Pancreas (tissue), 10 donors: ENCODE results near the gene PCDHB11. TPM values are rescaled to one million over a fixed set of nuclear protein-coding genes. Genes with fewer than 3 reads are reported as not detected.
"Not testable (repeated sequence)": the region's sequence is repeated elsewhere in the genome, so short reads cannot be mapped to it uniquely, and the experiment has no call there.

Source experiments
- ATAC-seq, 4 donors: fragments of 200-7000 bp; cut with Tn5 transposase; one replicate each; pipeline versions ENCODE4 v1.8.0 to v1.9.1; 2020; ENCODE audit warnings: mild to moderate bottlenecking in 4 of 4, moderate library complexity in 4 of 4
- DNase-seq, 6 donors: peaks; one replicate each; pipeline ENCODE4 v3.0.0-alpha.2; 2020
- FAIRE-seq: peaks from 2 replicates; lab custom pipeline; 2012; peaks lifted over from hg19 to GRCh38; lab: Jason Lieb, UNC
- H3K27ac ChIP-seq, 4 donors: fragments of 200-600 bp; sonication (generic); 1 replicate in 3 of 4; 2 replicates in 1 of 4; pipeline versions ENCODE4 v1.5.0 to v1.8.0; 2020
- H3K27me3 ChIP-seq, 4 donors: fragments of 200-600 bp; one replicate each; pipeline ENCODE4 v1.8.0; 2021
- H3K36me3 ChIP-seq, 3 donors: fragments of 200-600 bp; sonication (generic) in 1 of 3; one replicate each; pipeline versions ENCODE4 v1.5.0 to v1.8.0; 2020 to 2021
- H3K4me1 ChIP-seq, 3 donors: fragments of 200-600 bp; one replicate each; pipeline ENCODE4 v1.8.0; 2021
- H3K4me3 ChIP-seq, 4 donors: fragments of 200-600 bp; sonication (generic) in 2 of 4; one replicate each; pipeline versions ENCODE4 v1.5.0 to v1.8.0; 2020 to 2021
- H3K9me3 ChIP-seq, 4 donors: fragments of 200-600 bp; one replicate each; pipeline ENCODE4 v1.8.0; 2021
- WGBS, 2 donors: extraction: QIAGEN DNeasy Blood & Tissue Kit; methylation state at CpG; one replicate each; pipeline ENCODE4 v1.1.7; 2013; 5-methylcytosine and 5-hydroxymethylcytosine counted together
- intact Hi-C, 3 donors: fragments of 100-400 bp; cut with DNase I; formaldehyde crosslinking; loops; one replicate each; pipeline versions ENCODE4 v1.11.1 to v1.14.2; 2022
- polyA plus RNA-seq, 2 donors: library from polyadenylated mRNA; stranded (reverse); fragments of 200-250 nt; gene quantifications; one replicate each; pipeline ENCODE4 v1.2.3, GENCODE V29; 2013
- total RNA-seq, 6 donors: library from RNA; stranded (reverse); fragmentation: NEBNext Ultra II Directional in 4 of 6; extraction: Animal tissue kit (Norgen Biotek cat#: 25700) in 4 of 6; gene quantifications; one replicate each; pipeline versions ENCODE4 v1.2.1 to v1.2.4, GENCODE V29; 2021 to 2023
- TF ChIP-seq, protein P1 (sequence below), 4 donors: fragments of 200-600 bp; sonication (generic) in 3 of 4; IDR thresholded peaks; one replicate each; pipeline versions ENCODE4 v1.5.0 to v1.8.0; 2021; ENCODE audit warnings: antibody characterized with exemption in 4 of 4
- donor health status: healthy with polysubstance abuse.
- donor health status: DM: no; HTN: no; CAD: no; lungs with moderate emphysema.
- donor health status: DM: no; HTN: no; CAD: no.
- donor health status: control.
- donor health status: control.
- donor health status: Bipolar disorder and iron deficiency.
- donor health status: DM: yes; HTN: yes; CAD: no.
- donor health status: DM: no; HTN: no; CAD: no.
- donor health status: DM: no; HTN: no; CAD: no.
- donor health status: DM: yes; HTN: yes; CAD: no.

Gene PCDHB11
- total and polyA plus RNA-seq, 8 donors = 0.72 to 9.0 (median 3.9) TPM

- Histone ChIP-seq H3K36me3 (no peaks in the 10 kb centered on the region), H3K27me3 (no peaks in the 10 kb centered on the region), H3K4me1 (no peaks in the 10 kb centered on the region), H3K9me3 (peaks cover 0 to 14% (median 5%) of the 10 kb centered on the region in 4 donors), H3K27ac (no peak overlapping the region), H3K4me3 (no peak overlapping the region)
- ATAC-seq (no peak), FAIRE-seq (no peak), DNase-seq (no peak)
- WGBS, 2 donors = 16 to 19% methylated on average over 39 to 43 of the region's 43 CpGs
- TF ChIP-seq, protein P1, sequence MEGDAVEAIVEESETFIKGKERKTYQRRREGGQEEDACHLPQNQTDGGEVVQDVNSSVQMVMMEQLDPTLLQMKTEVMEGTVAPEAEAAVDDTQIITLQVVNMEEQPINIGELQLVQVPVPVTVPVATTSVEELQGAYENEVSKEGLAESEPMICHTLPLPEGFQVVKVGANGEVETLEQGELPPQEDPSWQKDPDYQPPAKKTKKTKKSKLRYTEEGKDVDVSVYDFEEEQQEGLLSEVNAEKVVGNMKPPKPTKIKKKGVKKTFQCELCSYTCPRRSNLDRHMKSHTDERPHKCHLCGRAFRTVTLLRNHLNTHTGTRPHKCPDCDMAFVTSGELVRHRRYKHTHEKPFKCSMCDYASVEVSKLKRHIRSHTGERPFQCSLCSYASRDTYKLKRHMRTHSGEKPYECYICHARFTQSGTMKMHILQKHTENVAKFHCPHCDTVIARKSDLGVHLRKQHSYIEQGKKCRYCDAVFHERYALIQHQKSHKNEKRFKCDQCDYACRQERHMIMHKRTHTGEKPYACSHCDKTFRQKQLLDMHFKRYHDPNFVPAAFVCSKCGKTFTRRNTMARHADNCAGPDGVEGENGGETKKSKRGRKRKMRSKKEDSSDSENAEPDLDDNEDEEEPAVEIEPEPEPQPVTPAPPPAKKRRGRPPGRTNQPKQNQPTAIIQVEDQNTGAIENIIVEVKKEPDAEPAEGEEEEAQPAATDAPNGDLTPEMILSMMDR (IDR thresholded peaks at IDR 0.05) = no peak
- intact Hi-C loops = no loop called here
These were observed 42.1 kb downstream of the PCDHB11 start for GRCh38 chr5:141241496-141241895.

DNA sequence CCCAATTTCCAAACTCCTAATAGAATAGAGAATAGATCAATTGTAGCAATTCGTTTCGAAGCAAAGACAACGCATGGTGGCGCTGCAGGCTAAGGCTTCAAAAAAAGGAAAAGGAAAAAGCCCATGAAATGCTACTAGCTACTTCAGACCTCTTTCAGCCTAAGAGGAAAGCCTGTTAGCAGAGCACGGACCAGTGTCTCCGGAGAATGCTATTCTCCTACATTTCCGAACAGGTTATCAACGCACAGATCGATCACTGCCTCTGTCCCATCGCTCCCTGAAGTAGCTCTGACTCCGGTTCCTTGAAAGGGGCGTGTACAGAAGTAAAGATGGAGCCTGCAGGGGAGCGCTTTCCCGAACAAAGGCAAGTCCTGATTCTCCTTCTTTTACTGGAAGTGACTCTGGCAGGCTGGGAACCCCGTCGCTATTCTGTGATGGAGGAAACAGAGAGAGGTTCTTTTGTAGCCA is 45.9 kb downstream of the PCDHB11 start, which contains the start of gene PCDHB15:
PCDHB15 (plus strand) TSS at position 146 of the 468 bp plus-strand sequence; CDS start at position 330, 184 bp downstream.
- H3K4me1 ChIP-seq = no peaks in the 10 kb centered on the region
- peaks cover 0 to 14% (median 0%) of the 10 kb centered on the region in 4 donors for H3K9me3 ChIP-seq
- H3K27me3 ChIP-seq = no peaks in the 10 kb centered on the region
- FAIRE-seq (no peak), DNase-seq (peak in 2 of 6 donors; percentile 34 to 56), ATAC-seq (peak in 2 of 4 donors; percentile 45 to 66)
- intact Hi-C loops = no loop called here
- no peak within 1 kb of the TSS for H3K27ac ChIP-seq
- peak within 1 kb of the TSS in 2 of 4 donors; percentile 1 to 26 for H3K4me3 ChIP-seq
- TF ChIP-seq, protein P1 (IDR thresholded peaks at IDR 0.05) = no peak
- no peaks in the 10 kb centered on the region for H3K36me3 ChIP-seq
- WGBS, 2 donors = 5% methylated on average over 16 of the region's 16 CpGs

GRCh38 chr5:141246971-141247370 is 47.5 kb downstream of the PCDHB11 start:
- intact Hi-C loops, ATAC-seq, H3K27ac ChIP-seq, H3K4me3 ChIP-seq, H3K27me3 ChIP-seq, FAIRE-seq, H3K9me3 ChIP-seq, H3K4me1 ChIP-seq, DNase-seq, H3K36me3 ChIP-seq: not testable (repeated sequence)
- 35 to 40% methylated on average over 22 to 35 of the region's 42 CpGs for WGBS, 2 donors

GRCh38 chr5:141247434-141247833 is 48.0 kb downstream of the PCDHB11 start:
- ATAC-seq, FAIRE-seq: not testable (repeated sequence)

DNA sequence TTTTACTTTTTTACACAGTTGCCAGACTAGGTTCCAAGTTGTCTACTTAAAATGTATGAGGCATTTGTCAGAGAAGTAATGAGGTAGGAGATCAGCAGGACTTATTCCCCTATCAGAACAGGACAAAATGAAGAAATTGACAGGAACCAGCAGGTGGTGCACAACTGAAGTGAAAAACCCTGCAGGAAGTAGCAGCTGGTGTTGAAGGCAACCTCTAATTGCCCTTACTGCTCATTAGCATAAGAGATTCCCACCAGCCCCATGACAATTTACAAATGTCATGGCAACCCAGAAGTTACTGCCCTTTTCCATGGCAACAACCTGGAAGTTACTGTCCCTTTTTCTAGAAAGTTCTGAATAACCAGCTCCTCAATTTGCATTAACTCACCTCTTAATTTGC is 51.1 kb downstream of the PCDHB11 start:
- H3K36me3 ChIP-seq = no peaks in the 10 kb centered on the region
- H3K4me3 ChIP-seq = no peak overlapping the region
- no peaks in the 10 kb centered on the region for H3K27me3 ChIP-seq
- H3K4me1 ChIP-seq = no peaks in the 10 kb centered on the region
- FAIRE-seq (no peak), ATAC-seq (no peak), DNase-seq (no peak)
- TF ChIP-seq, protein P1 (IDR thresholded peaks at IDR 0.05) = no peak
- intact Hi-C loops = no loop called here
- no peak overlapping the region for H3K27ac ChIP-seq
- peaks cover 0 to 7% (median 0%) of the 10 kb centered on the region in 4 donors for H3K9me3 ChIP-seq

More at GRCh38 chr5:141247434-141247833, 48.0 kb downstream of the PCDHB11 start:
- H3K27me3 ChIP-seq, intact Hi-C loops, H3K9me3 ChIP-seq, H3K27ac ChIP-seq, H3K36me3 ChIP-seq, H3K4me3 ChIP-seq, H3K4me1 ChIP-seq, DNase-seq: not testable (repeated sequence)
- WGBS, 2 donors = 38 to 43% methylated on average over 23 to 34 of the region's 34 CpGs

Other genes starting within 250 kb of the PCDHB11 start
Only the 30 nearest of the 37 such genes appear.
- under 1 TPM; 0.09 to 0.35 (median 0.14) TPM for gene PCDHB1, start 148.3 kb upstream of the PCDHB11 start, total RNA-seq
- under 1 TPM; 0.02 to 0.08 TPM for gene PCDHB1, start 148.3 kb upstream of the PCDHB11 start, polyA plus RNA-seq
- gene PCDHB2, start 105.0 kb upstream of the PCDHB11 start, total RNA-seq = 1 to 10 TPM in 2 of 6 donors, under 1 TPM in 4; 0.56 to 2.2 (median 0.62) TPM
- gene PCDHB2, start 105.0 kb upstream of the PCDHB11 start, polyA plus RNA-seq = under 1 TPM; 0.23 to 0.70 TPM
- 1 to 10 TPM in 3 of 6 donors, under 1 TPM in 3; 0.41 to 2.2 (median 1.0) TPM for gene PCDHB3, start 99.2 kb upstream of the PCDHB11 start, total RNA-seq
- gene PCDHB3, start 99.2 kb upstream of the PCDHB11 start, polyA plus RNA-seq = 1 to 10 TPM in 1 of 2 donors, under 1 TPM in 1; 0.42 to 1.4 TPM
- gene PCDHB4, start 77.8 kb upstream of the PCDHB11 start, total RNA-seq = 1 to 10 TPM; 3.3 to 7.2 (median 4.5) TPM
- gene PCDHB4, start 77.8 kb upstream of the PCDHB11 start, polyA plus RNA-seq = 1 to 10 TPM; 1.2 to 5.1 TPM
- 1 to 10 TPM; 2.4 to 6.7 (median 4.6) TPM for gene PCDHB5, start 64.4 kb upstream of the PCDHB11 start, total RNA-seq
- 1 to 10 TPM; 2.3 to 3.6 TPM for gene PCDHB5, start 64.4 kb upstream of the PCDHB11 start, polyA plus RNA-seq
- gene PCDHB6, start 49.6 kb upstream of the PCDHB11 start, total RNA-seq = under 1 TPM; 0.31 to 0.55 (median 0.45) TPM
- under 1 TPM; 0.46 to 0.52 TPM for gene PCDHB6, start 49.6 kb upstream of the PCDHB11 start, polyA plus RNA-seq
- gene PCDHB7, start 27.0 kb upstream of the PCDHB11 start, total RNA-seq = under 1 TPM; 0.23 to 0.70 (median 0.45) TPM
- under 1 TPM; 0.15 to 0.49 TPM for gene PCDHB7, start 27.0 kb upstream of the PCDHB11 start, polyA plus RNA-seq
- 1 to 10 TPM in 5 of 6 donors, under 1 TPM in 1; 0.43 to 2.9 (median 2.4) TPM for gene PCDHB8, start 21.8 kb upstream of the PCDHB11 start, total RNA-seq
- under 1 TPM; 0.46 to 0.49 TPM for gene PCDHB8, start 21.8 kb upstream of the PCDHB11 start, polyA plus RNA-seq
- gene PCDHB16, start 17.2 kb upstream of the PCDHB11 start, total RNA-seq = 1 to 10 TPM in 5 of 6 donors, under 1 TPM in 1; 0.98 to 2.5 (median 1.8) TPM
- gene PCDHB16, start 17.2 kb upstream of the PCDHB11 start, polyA plus RNA-seq = 1 to 10 TPM in 1 of 2 donors, under 1 TPM in 1; 0.87 to 1.5 TPM
- gene PCDHB9, start 12.5 kb upstream of the PCDHB11 start, total RNA-seq = 1 to 10 TPM in 1 of 6 donors, under 1 TPM in 5; 0.35 to 1.1 (median 0.51) TPM
- gene PCDHB9, start 12.5 kb upstream of the PCDHB11 start, polyA plus RNA-seq = 1 to 10 TPM in 1 of 2 donors, under 1 TPM in 1; 0.76 to 1.2 TPM
- 1 to 10 TPM in 1 of 6 donors, under 1 TPM in 5; 0.49 to 1.5 (median 0.63) TPM for gene PCDHB10, start 7.3 kb upstream of the PCDHB11 start, total RNA-seq
- gene PCDHB10, start 7.3 kb upstream of the PCDHB11 start, polyA plus RNA-seq = 1 to 10 TPM in 1 of 2 donors, under 1 TPM in 1; 0.30 to 1.4 TPM
- gene PCDHB12, start 9.1 kb downstream of the PCDHB11 start, total RNA-seq = 1 to 10 TPM; 1.3 to 2.5 (median 1.5) TPM
- 1 to 10 TPM in 1 of 2 donors, under 1 TPM in 1; 0.46 to 1.3 TPM for gene PCDHB12, start 9.1 kb downstream of the PCDHB11 start, polyA plus RNA-seq
- 1 to 10 TPM; 2.4 to 3.3 (median 3.0) TPM for gene PCDHB13, start 14.3 kb downstream of the PCDHB11 start, total RNA-seq
- 1 to 10 TPM; 1.2 to 1.9 TPM for gene PCDHB13, start 14.3 kb downstream of the PCDHB11 start, polyA plus RNA-seq
- 1 to 10 TPM; 1.9 to 2.7 (median 2.1) TPM for gene PCDHB14, start 23.7 kb downstream of the PCDHB11 start, total RNA-seq
- gene PCDHB14, start 23.7 kb downstream of the PCDHB11 start, polyA plus RNA-seq = 1 to 10 TPM; 2.8 to 2.9 TPM
- 1 to 10 TPM; 1.7 to 2.6 (median 2.4) TPM for gene PCDHB15, start 45.8 kb downstream of the PCDHB11 start, total RNA-seq
- 1 to 10 TPM; 1.8 to 2.8 TPM for gene PCDHB15, start 45.8 kb downstream of the PCDHB11 start, polyA plus RNA-seq
- under 1 TPM in 5 of 6 donors, not detected in 1; 0.14 to 0.69 (median 0.19) TPM for gene SLC25A2, start 104.4 kb downstream of the PCDHB11 start, total RNA-seq
- gene SLC25A2, start 104.4 kb downstream of the PCDHB11 start, polyA plus RNA-seq = under 1 TPM in 1 of 2 donors, not detected in 1; 0.30 TPM
- gene TAF7, start 121.2 kb downstream of the PCDHB11 start, total RNA-seq = 10 to 100 TPM; 17.7 to 40.2 (median 22.7) TPM
- gene TAF7, start 121.2 kb downstream of the PCDHB11 start, polyA plus RNA-seq = 10 to 100 TPM; 16.6 to 47.4 TPM
- gene PCDHGA1, start 130.9 kb downstream of the PCDHB11 start, total RNA-seq = under 1 TPM; 0.22 to 0.67 (median 0.40) TPM
- under 1 TPM; 0.19 to 0.33 TPM for gene PCDHGA1, start 130.9 kb downstream of the PCDHB11 start, polyA plus RNA-seq
- gene PCDHGA2, start 139.1 kb downstream of the PCDHB11 start, total RNA-seq = 1 to 10 TPM in 5 of 6 donors, under 1 TPM in 1; 0.75 to 2.1 (median 1.5) TPM
- gene PCDHGA2, start 139.1 kb downstream of the PCDHB11 start, polyA plus RNA-seq = under 1 TPM; 0.46 to 0.94 TPM
- gene PCDHGA3, start 144.2 kb downstream of the PCDHB11 start, total RNA-seq = 1 to 10 TPM in 5 of 6 donors, under 1 TPM in 1; 0.98 to 2.4 (median 1.7) TPM
- gene PCDHGA3, start 144.2 kb downstream of the PCDHB11 start, polyA plus RNA-seq = under 1 TPM; 0.52 to 0.87 TPM
- 1 to 10 TPM; 1.5 to 3.2 (median 1.9) TPM for gene PCDHGB1, start 150.5 kb downstream of the PCDHB11 start, total RNA-seq
- gene PCDHGB1, start 150.5 kb downstream of the PCDHB11 start, polyA plus RNA-seq = 1 to 10 TPM in 1 of 2 donors, under 1 TPM in 1; 0.31 to 1.1 TPM
- 1 to 10 TPM; 1.8 to 2.9 (median 2.2) TPM for gene PCDHGA4, start 155.4 kb downstream of the PCDHB11 start, total RNA-seq
- 1 to 10 TPM in 1 of 2 donors, under 1 TPM in 1; 0.61 to 1.0 TPM for gene PCDHGA4, start 155.4 kb downstream of the PCDHB11 start, polyA plus RNA-seq
- 1 to 10 TPM; 1.8 to 2.8 (median 2.2) TPM for gene PCDHGB2, start 160.4 kb downstream of the PCDHB11 start, total RNA-seq
- gene PCDHGB2, start 160.4 kb downstream of the PCDHB11 start, polyA plus RNA-seq = 1 to 10 TPM in 1 of 2 donors, under 1 TPM in 1; 0.63 to 1.1 TPM
- gene PCDHGA5, start 164.5 kb downstream of the PCDHB11 start, total RNA-seq = 1 to 10 TPM; 1.2 to 2.1 (median 1.6) TPM
- 1 to 10 TPM in 1 of 2 donors, under 1 TPM in 1; 0.40 to 1.1 TPM for gene PCDHGA5, start 164.5 kb downstream of the PCDHB11 start, polyA plus RNA-seq
- 1 to 10 TPM; 1.7 to 3.0 (median 2.3) TPM for gene PCDHGB3, start 170.6 kb downstream of the PCDHB11 start, total RNA-seq
- gene PCDHGB3, start 170.6 kb downstream of the PCDHB11 start, polyA plus RNA-seq = under 1 TPM; 0.59 to 0.99 TPM
- 1 to 10 TPM; 1.4 to 3.1 (median 2.0) TPM for gene PCDHGA6, start 174.3 kb downstream of the PCDHB11 start, total RNA-seq
- gene PCDHGA6, start 174.3 kb downstream of the PCDHB11 start, polyA plus RNA-seq = 1 to 10 TPM; 1.1 to 1.4 TPM
- 1 to 10 TPM; 1.2 to 2.0 (median 1.7) TPM for gene PCDHGA7, start 183.1 kb downstream of the PCDHB11 start, total RNA-seq
- 1 to 10 TPM in 1 of 2 donors, under 1 TPM in 1; 0.92 to 1.3 TPM for gene PCDHGA7, start 183.1 kb downstream of the PCDHB11 start, polyA plus RNA-seq
- gene PCDHGB4, start 188.1 kb downstream of the PCDHB11 start, total RNA-seq = 1 to 10 TPM; 1.5 to 3.1 (median 1.9) TPM
- under 1 TPM; 0.56 to 0.65 TPM for gene PCDHGB4, start 188.1 kb downstream of the PCDHB11 start, polyA plus RNA-seq
- gene PCDHGA8, start 193.0 kb downstream of the PCDHB11 start, total RNA-seq = 1 to 10 TPM in 2 of 6 donors, under 1 TPM in 4; 0.72 to 1.1 (median 0.91) TPM
- under 1 TPM; 0.12 to 0.49 TPM for gene PCDHGA8, start 193.0 kb downstream of the PCDHB11 start, polyA plus RNA-seq
- gene PCDHGB5, start 198.3 kb downstream of the PCDHB11 start, total RNA-seq = 1 to 10 TPM; 4.0 to 7.9 (median 5.4) TPM
- gene PCDHGB5, start 198.3 kb downstream of the PCDHB11 start, polyA plus RNA-seq = 1 to 10 TPM; 1.1 to 1.4 TPM